Measurements from ENCODE around the gene PLG.
"Not testable (repeated sequence)": the region's sequence is repeated elsewhere in the genome, so short reads cannot be mapped to it uniquely, and the experiment has no call there.

The PLG gene

DNA sequence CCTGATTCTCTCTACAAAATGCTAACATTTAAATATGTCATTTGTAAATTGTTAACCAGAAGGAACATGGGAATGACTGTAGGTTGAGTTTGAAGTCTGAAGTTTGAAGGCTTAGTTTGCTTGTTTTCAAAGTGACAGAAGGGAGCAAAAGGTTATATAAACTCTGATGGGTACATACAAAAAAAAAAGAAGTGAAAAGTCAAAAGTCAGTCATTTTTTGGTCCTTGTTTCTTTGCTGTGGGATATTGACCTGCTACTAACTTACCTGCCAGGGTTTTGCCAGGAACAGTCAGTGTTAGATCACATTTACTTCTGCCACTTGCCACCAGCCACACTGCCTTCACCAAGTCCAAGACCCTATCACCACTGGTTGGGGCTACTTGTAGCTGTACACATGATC is 6.9 kb downstream of the PLG start:
- not testable (repeated sequence) for DNase-seq

DNA sequence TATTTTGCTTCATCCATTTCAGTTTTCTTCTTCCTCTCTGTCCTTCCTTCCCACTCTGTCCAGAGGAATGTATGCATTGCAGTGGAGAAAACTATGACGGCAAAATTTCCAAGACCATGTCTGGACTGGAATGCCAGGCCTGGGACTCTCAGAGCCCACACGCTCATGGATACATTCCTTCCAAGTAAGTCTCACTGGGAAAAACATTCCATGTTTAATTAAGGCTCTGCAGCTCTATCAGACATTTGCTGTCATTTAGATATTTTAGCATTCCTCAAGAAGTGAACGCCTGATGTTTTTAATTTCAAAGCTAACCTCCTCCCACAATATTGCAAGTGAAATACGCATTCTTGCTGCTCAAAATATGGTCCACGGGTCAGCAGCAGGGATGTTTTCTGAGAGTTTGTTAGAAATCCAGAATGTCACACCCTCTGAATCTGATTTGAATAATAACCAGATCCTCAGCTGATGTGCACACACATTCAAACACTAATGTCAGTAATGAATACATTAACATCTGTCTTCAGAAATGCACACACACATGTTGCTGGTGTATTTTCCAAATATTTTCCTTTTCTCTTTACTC is 12.8 kb downstream of the PLG start:
- no peak for DNase-seq

DNA sequence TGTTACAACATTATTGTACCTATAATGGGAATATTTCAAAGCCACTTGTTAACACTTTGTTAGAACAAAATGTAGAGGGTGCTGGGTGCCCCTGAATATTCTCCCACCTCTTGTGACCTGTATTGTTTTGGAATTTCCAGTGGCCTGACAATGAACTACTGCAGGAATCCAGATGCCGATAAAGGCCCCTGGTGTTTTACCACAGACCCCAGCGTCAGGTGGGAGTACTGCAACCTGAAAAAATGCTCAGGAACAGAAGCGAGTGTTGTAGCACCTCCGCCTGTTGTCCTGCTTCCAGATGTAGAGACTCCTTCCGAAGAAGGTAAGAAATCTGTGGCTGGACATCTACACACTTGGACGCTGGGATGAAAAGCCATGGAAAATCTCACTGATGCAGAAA is 28.9 kb downstream of the PLG start:
- DNase-seq = no peak

DNA sequence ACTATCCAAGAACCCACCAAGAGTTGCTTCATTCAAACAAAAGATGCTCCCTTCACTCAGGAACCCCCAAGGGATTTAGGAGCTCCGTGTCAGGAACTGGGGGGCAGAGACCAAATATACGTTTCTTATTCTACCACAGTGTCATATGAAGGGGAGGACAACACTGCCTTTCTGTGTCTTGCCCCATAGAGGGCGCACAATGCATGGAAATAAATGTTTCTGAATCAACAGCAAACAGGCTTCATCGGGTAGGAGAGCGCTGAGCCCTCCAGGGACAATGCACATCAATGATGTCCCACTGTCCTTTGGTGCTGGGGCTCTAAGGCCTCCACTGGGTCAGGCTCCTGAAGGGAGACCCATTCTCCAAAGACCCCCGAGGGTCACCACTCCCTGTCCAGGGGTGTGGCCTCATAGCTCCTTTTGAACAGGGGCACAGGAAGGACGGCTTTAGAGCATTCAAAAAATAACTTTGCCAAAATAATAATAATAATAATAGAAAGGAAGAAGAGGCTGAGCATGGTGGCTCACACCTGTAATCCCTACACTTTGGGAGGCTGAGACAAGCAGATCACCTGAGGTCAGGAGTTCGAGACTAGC is 31.1 kb downstream of the PLG start:
- peak; percentile 45 for DNase-seq

DNA sequence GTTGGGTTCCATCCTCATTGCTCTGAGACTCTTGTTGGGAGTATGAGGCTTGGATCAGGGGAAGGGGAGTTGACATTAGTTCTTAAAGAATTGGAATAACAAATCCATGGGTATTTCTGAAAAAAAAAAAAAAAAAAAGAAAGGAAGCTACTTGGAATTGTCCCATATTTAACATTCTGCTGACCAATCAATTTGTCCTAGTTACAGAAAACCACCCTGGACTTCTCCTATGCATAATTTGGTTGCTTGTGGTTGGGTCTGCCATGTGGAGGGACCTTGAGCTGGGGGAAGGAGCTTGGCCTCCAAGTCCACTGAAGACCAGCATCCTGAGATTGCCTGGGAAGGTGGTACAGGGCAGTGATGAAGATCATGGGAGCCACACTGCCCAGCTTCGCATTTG is 32.6 kb downstream of the PLG start:
- DNase-seq = no peak

DNA sequence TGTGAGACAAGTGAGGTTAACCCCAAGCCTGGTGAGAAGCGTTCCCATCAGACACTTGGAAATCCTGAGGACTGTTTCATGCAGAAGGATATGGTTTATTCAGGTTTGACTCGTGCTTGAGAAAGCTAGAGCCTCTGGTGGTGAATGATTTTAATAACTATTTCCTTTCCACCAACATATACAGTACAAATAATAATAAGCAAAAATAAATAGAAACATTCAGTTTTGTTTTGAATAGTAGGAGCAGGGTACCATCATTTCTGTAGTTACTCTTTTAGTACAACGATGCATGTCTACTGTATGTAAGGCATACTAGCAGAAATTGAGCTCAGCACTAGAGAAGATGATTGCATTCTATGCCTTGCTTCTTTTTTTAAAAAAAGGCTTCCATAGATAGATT is 33.5 kb downstream of the PLG start:
- DNase-seq = no peak

DNA sequence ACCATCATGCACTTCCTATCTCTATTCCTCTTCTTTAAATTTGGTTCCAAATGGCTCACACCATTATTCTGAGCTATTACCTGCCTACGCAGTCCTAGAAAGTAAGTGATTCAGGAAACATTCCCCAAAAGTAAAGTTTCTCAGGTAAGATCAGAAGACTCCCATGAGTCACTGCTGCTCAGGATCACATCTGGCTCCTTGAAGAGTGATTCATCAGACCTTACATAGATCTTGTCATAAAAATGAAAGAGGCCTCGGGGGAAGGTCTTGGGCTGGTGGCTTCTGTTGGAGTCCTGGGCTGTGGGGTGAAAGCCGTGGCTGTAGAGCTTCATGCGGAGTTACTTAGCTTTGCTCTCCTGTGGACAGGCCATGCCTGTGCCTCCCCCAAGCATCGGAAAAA is 35.9 kb downstream of the PLG start:
- DNase-seq = no peak

DNA sequence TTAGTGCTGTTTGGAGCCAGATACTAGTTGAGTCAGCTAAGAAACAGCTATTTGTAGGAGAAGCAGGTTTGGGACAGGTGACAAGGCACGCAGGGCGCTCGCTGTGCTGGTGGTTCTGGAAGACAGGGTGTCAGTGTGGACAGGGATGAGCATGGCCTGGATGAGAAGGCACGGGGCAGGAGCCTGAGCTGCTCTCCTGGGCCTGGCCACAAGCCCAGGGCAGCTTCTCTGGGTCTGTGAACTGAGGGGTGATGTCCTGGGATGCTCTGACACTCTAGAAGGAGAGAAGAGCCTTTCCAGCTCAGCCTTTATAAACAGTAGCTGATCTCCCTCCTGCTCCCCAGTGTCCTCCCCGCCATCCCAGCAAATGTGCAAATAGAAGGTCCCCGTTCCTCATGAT is 37.9 kb downstream of the PLG start:
- no peak for DNase-seq

DNA sequence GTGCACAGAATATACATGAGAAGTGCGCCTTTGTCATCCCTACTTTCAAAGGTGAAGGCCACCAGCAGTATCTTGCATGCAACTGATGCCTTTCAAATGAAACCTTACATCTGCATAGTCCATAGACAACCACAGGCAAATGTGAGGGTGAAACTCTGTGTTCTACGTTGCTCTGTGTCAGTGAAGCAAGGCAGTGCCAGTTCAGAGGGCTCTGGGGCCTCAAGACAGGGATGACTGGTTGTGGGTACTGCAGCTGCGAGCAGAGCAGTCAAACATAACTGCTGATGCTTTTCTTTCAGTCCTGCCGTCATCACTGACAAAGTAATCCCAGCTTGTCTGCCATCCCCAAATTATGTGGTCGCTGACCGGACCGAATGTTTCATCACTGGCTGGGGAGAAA is 39.0 kb downstream of the PLG start:
- not testable (repeated sequence) for DNase-seq

DNA sequence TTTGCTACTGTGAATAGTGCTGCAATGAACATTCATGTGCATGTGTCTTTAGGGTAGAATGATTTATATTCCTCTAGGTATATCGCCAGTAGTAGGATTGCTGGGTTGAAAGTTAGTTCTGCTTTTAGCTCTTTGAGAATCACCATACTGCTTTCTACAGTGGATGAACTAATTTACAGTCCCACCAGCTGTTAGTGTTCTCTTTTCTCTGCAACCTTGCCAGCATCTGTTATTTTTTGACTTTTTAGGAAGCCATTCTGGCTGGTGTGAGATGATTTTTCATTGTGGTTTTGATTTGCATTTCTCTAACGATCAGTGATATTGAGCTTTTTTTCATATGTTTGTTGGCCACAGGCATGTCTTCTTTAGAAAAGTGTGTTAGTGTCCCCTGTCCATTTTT is 40.0 kb downstream of the PLG start:
- DNase-seq = no peak

DNA sequence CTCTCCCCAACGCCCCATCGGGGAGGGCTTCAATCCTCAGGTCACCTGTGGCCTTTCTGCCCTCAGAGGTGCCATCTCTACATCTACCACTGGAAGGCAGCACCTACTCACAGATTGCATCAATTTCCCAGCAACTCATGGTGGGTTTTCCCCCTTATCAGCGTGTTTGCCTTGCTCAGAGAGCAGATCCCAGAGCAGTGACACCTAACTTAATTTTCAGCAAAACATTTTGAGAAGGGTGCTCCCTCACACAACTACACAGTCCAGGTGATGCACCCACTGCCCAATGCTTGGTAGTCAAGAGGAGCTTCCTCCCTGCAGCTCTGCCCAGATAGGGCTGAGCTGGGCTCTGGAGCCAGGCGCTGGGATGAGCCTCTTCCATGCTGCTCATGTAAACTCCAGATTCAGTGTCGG is 48.2 kb downstream of the PLG start:
- no peak for DNase-seq

DNA sequence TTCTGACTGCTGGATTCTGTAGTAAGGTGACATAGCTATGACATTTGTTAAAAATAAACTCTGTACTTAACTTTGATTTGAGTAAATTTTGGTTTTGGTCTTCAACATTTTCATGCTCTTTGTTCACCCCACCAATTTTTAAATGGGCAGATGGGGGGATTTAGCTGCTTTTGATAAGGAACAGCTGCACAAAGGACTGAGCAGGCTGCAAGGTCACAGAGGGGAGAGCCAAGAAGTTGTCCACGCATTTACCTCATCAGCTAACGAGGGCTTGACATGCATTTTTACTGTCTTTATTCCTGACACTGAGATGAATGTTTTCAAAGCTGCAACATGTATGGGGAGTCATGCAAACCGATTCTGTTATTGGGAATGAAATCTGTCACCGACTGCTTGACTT is 51.2 kb downstream of the PLG start:
- not testable (repeated sequence) for DNase-seq

DNA sequence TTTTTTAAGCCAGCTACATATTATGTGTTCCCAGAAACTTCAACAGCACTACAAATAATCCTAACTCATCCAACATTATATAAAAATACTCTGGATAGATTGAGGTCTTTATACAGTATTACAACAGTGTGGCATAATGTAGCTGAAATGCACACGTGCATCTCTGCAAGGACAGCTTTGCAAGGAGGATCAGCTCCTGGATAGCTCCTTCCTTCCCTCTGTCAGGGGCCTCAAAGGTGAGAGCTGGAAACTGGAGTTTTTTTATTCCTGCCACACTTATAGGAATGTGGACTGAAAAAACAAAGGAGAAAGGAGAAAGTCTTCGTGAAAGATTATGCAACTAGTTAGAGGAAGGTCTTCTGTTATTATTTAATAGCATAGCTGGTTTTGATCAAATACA is 53.1 kb downstream of the PLG start:
- no peak for DNase-seq

DNA sequence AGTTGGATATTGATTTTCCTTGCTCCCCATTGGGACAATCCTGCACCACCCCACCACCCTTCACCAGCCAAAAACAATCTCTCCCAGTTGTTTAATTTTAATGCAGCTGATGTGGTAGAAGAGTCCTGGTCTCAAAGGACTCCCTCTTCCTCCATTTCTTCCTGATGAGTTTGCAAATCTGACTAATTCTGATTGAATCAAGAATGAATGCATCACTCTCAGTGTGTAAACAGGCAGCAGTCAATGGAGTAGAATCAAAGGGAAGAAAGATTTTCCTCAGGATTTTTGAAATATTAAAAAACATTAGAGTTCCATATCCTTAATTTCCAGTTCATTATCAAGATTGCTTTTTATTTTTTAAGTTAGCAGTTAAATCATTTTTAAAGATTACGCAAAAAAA is 54.0 kb downstream of the PLG start:
- no peak for DNase-seq

DNA sequence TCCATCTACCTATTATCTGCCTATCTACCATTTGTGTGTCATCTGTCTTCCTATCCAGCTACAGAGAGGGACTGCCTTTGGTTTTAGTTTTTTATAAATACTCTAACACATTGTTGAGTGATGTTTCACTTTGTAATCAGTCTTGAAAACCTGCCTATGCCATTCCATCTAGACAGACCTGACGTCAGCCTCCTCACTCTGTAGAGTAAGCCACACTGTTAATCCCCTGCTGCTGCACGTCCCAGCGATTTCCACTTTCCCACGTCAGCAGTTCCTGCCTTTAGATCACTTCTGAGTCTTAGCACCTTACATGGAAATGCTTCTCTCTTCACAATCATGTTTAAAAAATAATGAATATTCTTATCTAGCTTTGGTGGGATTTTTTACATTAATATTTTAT is 54.8 kb downstream of the PLG start:
- DNase-seq = no peak

DNA sequence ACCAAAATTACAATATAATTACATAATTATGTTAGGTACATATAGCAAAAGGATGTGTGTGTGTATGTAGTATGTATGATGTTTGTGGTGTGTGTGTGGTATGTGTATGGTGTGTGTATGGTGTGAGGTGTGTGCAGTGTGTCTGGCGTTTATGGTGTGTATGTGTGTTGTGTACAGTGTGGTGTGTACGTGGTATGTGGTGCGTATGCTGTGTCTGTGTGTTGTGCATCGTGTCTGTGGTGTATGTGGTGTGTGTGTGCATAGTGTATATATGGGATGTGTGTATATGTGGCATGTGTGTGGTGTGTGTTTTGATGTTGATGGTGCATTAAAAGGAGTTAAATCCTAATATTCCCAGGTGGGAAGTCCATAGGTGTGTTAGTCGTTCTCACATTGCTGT is 62.8 kb downstream of the PLG start:
- no peak for DNase-seq

DNA sequence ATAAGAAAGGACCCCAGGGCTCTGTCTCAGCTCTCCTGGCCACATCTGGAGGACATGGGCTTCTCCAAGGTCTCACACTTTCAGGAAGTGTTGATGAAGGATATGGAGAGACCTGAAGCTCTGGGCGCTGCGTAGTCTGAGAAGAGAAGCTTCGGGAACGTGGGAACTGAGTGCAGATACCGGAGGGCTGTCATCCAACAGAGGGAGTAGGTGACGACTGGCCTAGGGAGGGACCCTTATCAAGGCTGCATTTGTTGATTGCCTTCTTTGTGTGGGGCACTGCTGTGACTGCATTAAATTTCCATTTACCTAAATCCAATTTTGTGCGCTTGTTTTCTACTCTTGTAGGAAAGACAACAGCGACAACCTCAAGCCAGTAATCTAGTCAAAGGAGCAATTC is 63.4 kb downstream of the PLG start:
- DNase-seq = no peak

DNA sequence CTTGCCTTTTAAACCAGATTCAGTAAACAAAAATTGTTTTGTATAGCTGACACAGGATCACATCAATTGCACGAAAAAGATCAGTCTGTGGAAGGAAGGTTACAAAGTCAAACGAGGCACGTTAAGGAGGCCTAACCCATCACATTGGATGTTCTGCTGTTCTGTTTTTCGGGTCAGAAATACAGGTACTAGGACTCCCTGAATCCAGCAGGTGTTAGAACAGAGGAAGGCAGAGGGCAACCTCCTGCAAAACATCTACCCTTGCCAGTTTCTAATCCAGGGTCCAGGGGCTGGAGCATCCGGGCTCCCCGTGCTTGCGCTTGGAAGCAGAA is 64.6 kb downstream of the PLG start:
- DNase-seq = no peak

DNA sequence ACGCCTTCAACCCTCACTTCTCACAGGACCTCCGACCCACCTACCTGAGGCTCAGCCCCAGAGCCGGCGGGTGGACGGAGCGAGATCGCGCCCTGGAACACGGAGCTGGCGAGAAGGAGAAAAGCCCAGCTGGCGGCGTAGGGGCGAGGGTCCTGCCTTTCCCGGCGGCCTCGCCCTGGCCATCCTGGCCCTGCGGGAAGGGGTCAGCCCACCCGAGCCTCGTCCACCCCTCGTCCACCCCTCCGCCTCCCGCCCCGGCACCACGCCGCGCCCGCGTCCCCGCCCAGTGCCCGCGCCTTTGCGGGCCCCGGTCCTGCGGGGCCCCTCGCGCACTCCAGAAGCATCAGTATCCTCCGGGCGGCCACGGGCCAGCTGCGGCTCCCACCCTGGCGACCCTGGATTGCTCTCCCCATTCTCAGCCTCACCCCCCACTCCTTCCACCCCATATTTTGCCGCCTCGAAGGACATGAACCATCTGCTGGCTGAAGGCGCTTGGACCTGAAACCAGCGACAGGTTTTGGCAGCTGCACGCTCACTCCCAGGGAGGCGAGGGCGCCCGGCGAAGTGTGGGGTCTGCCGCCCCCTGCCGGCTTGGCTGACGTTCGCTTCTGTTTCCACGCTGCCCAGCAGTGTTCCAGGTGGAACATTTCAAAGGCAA is 65.1 kb downstream of the PLG start:
- peak; percentile 19 for DNase-seq

DNA sequence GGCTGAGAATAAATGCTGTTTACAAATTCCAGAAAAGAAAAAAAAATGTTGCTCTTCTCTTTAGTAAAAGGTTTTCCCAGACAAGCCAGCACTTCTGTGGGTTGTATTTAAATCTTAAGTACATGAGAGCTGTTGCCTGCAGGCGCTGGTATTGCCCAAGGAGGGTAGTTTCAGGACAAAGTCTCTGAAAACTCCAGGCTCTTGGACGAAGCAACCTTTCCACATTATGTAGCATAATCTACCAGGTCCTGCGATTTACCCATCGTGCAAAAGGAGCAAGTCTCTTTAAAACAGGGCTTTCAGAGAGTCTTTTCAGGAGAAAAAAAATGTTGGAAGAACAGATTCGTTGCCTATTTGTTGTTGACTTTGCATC is 65.6 kb downstream of the PLG start:
- DNase-seq = no peak

DNA sequence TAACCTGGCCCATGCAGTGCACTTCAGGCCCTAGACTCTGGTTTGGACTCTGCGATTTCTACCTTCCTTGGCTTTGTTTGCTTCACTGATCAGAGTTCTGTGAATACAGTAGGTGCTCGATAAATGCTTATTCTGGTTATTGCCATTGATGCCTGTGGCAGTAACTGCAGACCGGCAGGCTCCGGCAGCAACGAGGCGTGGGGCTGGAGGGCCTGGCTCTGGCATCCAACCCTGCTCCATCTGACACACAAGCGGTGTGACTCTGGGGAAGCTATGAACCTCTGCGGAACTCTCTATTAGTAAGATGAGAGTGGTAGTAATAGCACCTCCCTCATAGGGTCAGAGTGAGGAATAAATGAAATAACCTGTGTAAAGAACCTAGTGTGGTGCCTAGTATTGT is 66.1 kb downstream of the PLG start:
- no peak for DNase-seq

DNA sequence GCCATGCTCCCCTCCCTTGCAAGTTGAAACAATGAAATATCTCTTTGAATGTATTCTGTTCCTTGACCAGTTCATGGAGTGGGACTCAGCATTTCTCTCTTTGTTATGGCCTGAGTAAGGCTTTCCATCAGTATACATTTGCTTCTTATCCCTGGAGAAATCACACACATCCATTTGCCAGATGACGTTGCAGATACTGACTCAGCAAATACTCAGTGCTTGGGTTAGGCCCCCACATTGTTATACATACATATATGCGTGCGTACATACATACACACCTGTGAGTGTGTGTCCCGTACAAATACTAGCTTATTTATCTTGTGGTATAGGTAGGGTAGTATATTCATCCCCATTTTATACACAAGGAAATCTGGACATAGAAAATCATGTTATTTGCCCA is 72.4 kb downstream of the PLG start:
- no peak for DNase-seq

DNA sequence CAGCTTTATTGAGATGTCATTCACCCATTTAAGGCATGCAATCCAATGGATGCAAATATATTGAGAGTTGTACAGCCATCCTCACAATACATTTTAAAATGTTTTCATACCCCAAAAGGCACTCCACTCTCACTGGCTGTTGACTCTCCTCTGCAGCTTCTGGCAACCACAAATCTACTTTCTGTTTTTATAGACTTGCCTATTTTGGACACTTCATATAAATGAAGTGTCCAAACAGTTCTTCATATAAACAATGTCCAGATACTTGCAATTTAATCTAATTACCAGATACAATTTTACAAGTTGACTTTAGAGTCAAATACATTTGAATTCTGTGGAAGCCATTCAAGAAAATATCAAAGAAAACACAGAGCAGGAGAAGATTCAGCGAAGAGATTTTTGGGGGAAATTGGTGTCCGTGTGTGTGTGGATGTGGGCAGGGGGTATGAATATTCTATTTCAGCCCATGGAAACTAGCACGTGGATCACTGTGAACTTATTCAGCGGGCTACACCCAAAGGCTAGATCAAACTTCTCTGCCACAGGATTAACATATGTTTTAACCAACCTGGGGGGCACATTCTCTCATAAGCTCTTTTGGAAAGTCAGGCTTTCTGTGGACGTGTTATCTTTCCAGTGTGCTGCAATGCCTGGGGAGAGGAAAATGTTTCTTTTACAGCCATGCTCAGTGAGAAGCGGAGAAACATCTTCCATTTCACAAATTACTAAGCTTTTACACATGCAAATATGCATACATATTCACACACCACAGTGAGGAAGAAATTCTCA is 73.9 kb downstream of the PLG start:
- no peak for DNase-seq

DNA sequence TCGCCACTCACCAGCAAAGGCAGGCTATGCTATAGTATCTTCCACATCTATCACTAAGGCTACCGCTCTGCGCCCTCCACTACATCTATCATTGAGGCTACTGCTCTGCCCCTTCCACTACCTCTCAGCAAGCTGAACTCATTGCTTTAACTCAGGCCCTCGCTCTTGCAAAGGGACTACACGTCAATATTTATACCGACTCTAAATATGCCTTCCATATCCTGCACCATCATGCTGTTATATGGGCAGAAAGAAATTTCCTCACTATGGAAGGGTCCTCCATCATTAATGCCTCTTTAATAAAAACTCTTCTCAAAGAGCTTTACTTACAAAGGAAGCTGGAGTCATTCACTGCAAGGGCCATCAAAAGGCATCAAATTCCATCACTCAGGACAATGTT is 77.1 kb downstream of the PLG start:
- DNase-seq = not testable (repeated sequence)

All from hematopoietic multipotent progenitor cell treated with erythropoietin and hydrocortisone succinate and interleukin-3 and kit ligand, for 8 days (in vitro differentiated cells).